Mesendoderm (in vitro differentiated cells): Measurements from ENCODE around the gene GAS2L1.
A peak's percentile ranks its signal among the peaks of the same experiment; 100 is the strongest.

Experiments
- DNase-seq: peaks from one replicate; pipeline ENCODE4 v3.0.0; 2013
- H2AK5ac ChIP-seq: 2 replicates; pipeline ENCODE4 v1.6.1; 2013; ENCODE audit warnings: low read length, inconsistent platforms
- H2BK120ac ChIP-seq: 2 replicates; pipeline ENCODE4 v1.6.1; 2013; ENCODE audit warnings: low read depth, mild to moderate bottlenecking, low read length, moderate library complexity, mixed read lengths
- H2BK15ac ChIP-seq: replicated peaks from 2 replicates; pipeline ENCODE4 v1.6.1; 2013; ENCODE audit warnings: low read depth, mild to moderate bottlenecking, moderate library complexity
- H2BK5ac ChIP-seq: 2 replicates; pipeline ENCODE4 v1.6.1; 2013; ENCODE audit warnings: low read length, inconsistent platforms
- H3K18ac ChIP-seq: 2 replicates; pipeline ENCODE4 v1.6.1; 2013; ENCODE audit warnings: mild to moderate bottlenecking, low read length, mixed read lengths
- H3K23ac ChIP-seq: one replicate; pipeline ENCODE4 v1.6.1; 2013; ENCODE audit warnings: low read length
- H3K27ac ChIP-seq: 2 replicates; pipeline ENCODE4 v1.5.1; 2013; ENCODE audit warnings: low read depth, mild to moderate bottlenecking, inconsistent platforms, low read length, moderate library complexity
- H3K27me3 ChIP-seq: 2 replicates; pipeline ENCODE4 v1.6.1; 2013; ENCODE audit warnings: low read length, control low read depth, mild to moderate bottlenecking, inconsistent platforms; ENCODE audit not compliant: insufficient read depth, poor library complexity
- H3K36me3 ChIP-seq: 2 replicates; pipeline ENCODE4 v1.6.1; 2013; ENCODE audit warnings: low read length, inconsistent platforms; ENCODE audit not compliant: control insufficient read depth, insufficient read depth
- H3K4ac ChIP-seq: one replicate; pipeline ENCODE4 v1.6.1; 2013; ENCODE audit warnings: low read depth, mild to moderate bottlenecking, low read length, moderate library complexity
- H3K4me1 ChIP-seq: 2 replicates; pipeline ENCODE4 v1.6.1; 2013; ENCODE audit warnings: low read depth, low read length, inconsistent platforms; ENCODE audit not compliant: control insufficient read depth
- H3K4me2 ChIP-seq: 2 replicates; pipeline ENCODE4 v1.6.1; 2013; ENCODE audit warnings: low read length
- H3K4me3 ChIP-seq: 2 replicates; pipeline ENCODE4 v1.5.1; 2013; ENCODE audit warnings: mild to moderate bottlenecking, low read length
- H3K56ac ChIP-seq: one replicate; pipeline ENCODE4 v1.6.1; 2013; ENCODE audit warnings: low read length
- H3K79me1 ChIP-seq: 2 replicates; pipeline ENCODE4 v1.6.1; 2013; ENCODE audit warnings: low read length, inconsistent platforms
- H3K79me2 ChIP-seq: 2 replicates; pipeline ENCODE4 v1.6.1; 2013; ENCODE audit warnings: mild to moderate bottlenecking, low read length; ENCODE audit not compliant: control insufficient read depth, insufficient read depth
- H3K9ac ChIP-seq: 2 replicates; pipeline ENCODE4 v1.6.1; 2013; ENCODE audit warnings: low read length, inconsistent platforms
- H4K5ac ChIP-seq: one replicate; pipeline ENCODE4 v1.6.1; 2013; ENCODE audit warnings: low read length
- H4K8ac ChIP-seq: one replicate; pipeline ENCODE4 v1.6.1; 2013; ENCODE audit warnings: low read depth, mild to moderate bottlenecking, control low read depth, low read length, moderate library complexity
- WGBS: extraction: QIAGEN DNeasy Blood & Tissue Kit; methylation state at CpG from one replicate; pipeline ENCODE4 v1.1.7; 2013; ENCODE audit warnings: low lambda C conversion rate, missing lambda C conversion rate; ENCODE audit not compliant: insufficient coverage; ENCODE audit errors: extremely low coverage; 5-methylcytosine and 5-hydroxymethylcytosine counted together

The GAS2L1 gene

GRCh38 chr22:29316141-29316828 lies 9.8 kb downstream of the GAS2L1 start:
- no peak overlapping the region for H3K4me3 ChIP-seq
- H3K36me3 ChIP-seq, result no peaks in the 10 kb centered on the region
- H3K79me1 ChIP-seq, result no peaks in the 10 kb centered on the region
- no peak overlapping the region for H3K4ac ChIP-seq
- H3K27ac ChIP-seq, result no peak overlapping the region
- H3K27me3 ChIP-seq, result peaks cover 12% of the 10 kb centered on the region
- no peaks in the 10 kb centered on the region for H3K79me2 ChIP-seq
- H4K5ac ChIP-seq, result no peak overlapping the region
- no peak overlapping the region for H3K9ac ChIP-seq
- H2BK5ac ChIP-seq, result no peak overlapping the region
- H3K23ac ChIP-seq, result no peak overlapping the region
- H2BK15ac ChIP-seq, result no peak overlapping the region
- no peaks in the 10 kb centered on the region for H3K4me1 ChIP-seq
- no peak overlapping the region for H2AK5ac ChIP-seq
- WGBS, result no CpG with 5 or more reads among the region's 18 CpGs
- H3K56ac ChIP-seq, result peak overlapping the region; percentile 54
- no peak overlapping the region for H2BK120ac ChIP-seq
- H3K18ac ChIP-seq, result peak overlapping the region; percentile 19
- no peak for DNase-seq
- H3K4me2 ChIP-seq, result no peak overlapping the region
- no peak overlapping the region for H4K8ac ChIP-seq

- Histone ChIP-seq H4K5ac (no peak overlapping the region), H2BK120ac (no peak overlapping the region), H3K4ac (no peak overlapping the region), H3K4me2 (no peak overlapping the region), H2BK15ac (no peak overlapping the region), H3K18ac (no peak overlapping the region), H3K27me3 (peaks cover 12% of the 10 kb centered on the region), H3K4me1 (no peaks in the 10 kb centered on the region), H3K27ac (no peak overlapping the region), H3K79me2 (no peaks in the 10 kb centered on the region), H2BK5ac (no peak overlapping the region), H2AK5ac (no peak overlapping the region), H3K56ac (no peak overlapping the region), H4K8ac (no peak overlapping the region), H3K23ac (no peak overlapping the region), H3K79me1 (no peaks in the 10 kb centered on the region), H3K9ac (no peak overlapping the region), H3K36me3 (no peaks in the 10 kb centered on the region), H3K4me3 (no peak overlapping the region)
- no CpG with 5 or more reads among the region's 18 CpGs for WGBS
- DNase-seq, result no peak
Observed at GRCh38 chr22:29317827-29318454, 11.5 kb downstream of the GAS2L1 start.

GRCh38 chr22:29319072-29319471 lies 12.6 kb downstream of the GAS2L1 start:
- Histone ChIP-seq H3K4ac (no peak overlapping the region), H2AK5ac (no peak overlapping the region), H3K27me3 (peaks cover 7% of the 10 kb centered on the region), H3K79me2 (no peaks in the 10 kb centered on the region), H3K4me2 (no peak overlapping the region), H2BK15ac (no peak overlapping the region), H3K23ac (no peak overlapping the region), H3K56ac (no peak overlapping the region), H3K36me3 (no peaks in the 10 kb centered on the region), H3K9ac (no peak overlapping the region), H2BK120ac (no peak overlapping the region), H3K79me1 (no peaks in the 10 kb centered on the region), H4K8ac (no peak overlapping the region), H3K18ac (no peak overlapping the region), H3K27ac (no peak overlapping the region), H2BK5ac (no peak overlapping the region), H3K4me3 (no peak overlapping the region), H3K4me1 (no peaks in the 10 kb centered on the region), H4K5ac (no peak overlapping the region)
- WGBS, result no CpG with 5 or more reads among the region's 2 CpGs
- no peak for DNase-seq

- H4K8ac ChIP-seq, result no peak overlapping the region
- peak; percentile 11 for DNase-seq
- WGBS, result no CpG with 5 or more reads among the region's 1 CpG
- no peak overlapping the region for H2BK5ac ChIP-seq
- H3K4me2 ChIP-seq, result no peak overlapping the region
- no peaks in the 10 kb centered on the region for H3K79me2 ChIP-seq
- H3K56ac ChIP-seq, result no peak overlapping the region
- H3K4me1 ChIP-seq, result no peaks in the 10 kb centered on the region
- no peak overlapping the region for H3K27ac ChIP-seq
- no peak overlapping the region for H3K18ac ChIP-seq
- no peaks in the 10 kb centered on the region for H3K36me3 ChIP-seq
- no peak overlapping the region for H2AK5ac ChIP-seq
- H2BK120ac ChIP-seq, result no peak overlapping the region
- no peak overlapping the region for H3K4me3 ChIP-seq
- no peak overlapping the region for H4K5ac ChIP-seq
- no peak overlapping the region for H3K9ac ChIP-seq
- no peaks in the 10 kb centered on the region for H3K27me3 ChIP-seq
- H3K79me1 ChIP-seq, result no peaks in the 10 kb centered on the region
- no peak overlapping the region for H3K23ac ChIP-seq
- no peak overlapping the region for H2BK15ac ChIP-seq
- H3K4ac ChIP-seq, result no peak overlapping the region
Observed at GRCh38 chr22:29320546-29320945, 14.1 kb downstream of the GAS2L1 start.

- no peaks in the 10 kb centered on the region for H3K36me3 ChIP-seq
Observed at GRCh38 chr22:29323641-29324040, 17.2 kb downstream of the GAS2L1 start.

GRCh38 chr22:29325356-29325755 lies 18.9 kb downstream of the GAS2L1 start:
- DNase-seq, result no peak
- no peaks in the 10 kb centered on the region for H3K79me1 ChIP-seq
- no peak overlapping the region for H3K18ac ChIP-seq
- no peak overlapping the region for H2AK5ac ChIP-seq
- H3K4me2 ChIP-seq, result no peak overlapping the region
- no peak overlapping the region for H3K9ac ChIP-seq
- H2BK120ac ChIP-seq, result no peak overlapping the region
- H3K79me2 ChIP-seq, result no peaks in the 10 kb centered on the region
- H3K36me3 ChIP-seq, result peaks cover 2% of the 10 kb centered on the region
- H4K5ac ChIP-seq, result no peak overlapping the region
- no peak overlapping the region for H3K4me3 ChIP-seq
- no peak overlapping the region for H3K23ac ChIP-seq
- H3K56ac ChIP-seq, result no peak overlapping the region
- no peak overlapping the region for H2BK15ac ChIP-seq
- H3K27me3 ChIP-seq, result no peaks in the 10 kb centered on the region
- no peak overlapping the region for H3K4ac ChIP-seq
- H4K8ac ChIP-seq, result no peak overlapping the region
- H3K4me1 ChIP-seq, result no peaks in the 10 kb centered on the region
- no peak overlapping the region for H2BK5ac ChIP-seq
- H3K27ac ChIP-seq, result no peak overlapping the region
- no CpG with 5 or more reads among the region's 8 CpGs for WGBS

More at GRCh38 chr22:29323641-29324040, 17.2 kb downstream of the GAS2L1 start:
- Histone ChIP-seq H3K18ac (no peak overlapping the region), H3K79me1 (no peaks in the 10 kb centered on the region), H3K4ac (no peak overlapping the region), H3K56ac (no peak overlapping the region), H4K8ac (no peak overlapping the region), H3K27me3 (no peaks in the 10 kb centered on the region), H2BK15ac (no peak overlapping the region), H3K27ac (no peak overlapping the region), H2BK5ac (no peak overlapping the region), H3K4me2 (no peak overlapping the region), H3K4me1 (no peaks in the 10 kb centered on the region), H2BK120ac (no peak overlapping the region), H3K9ac (no peak overlapping the region), H3K23ac (no peak overlapping the region), H3K4me3 (no peak overlapping the region), H2AK5ac (no peak overlapping the region), H3K79me2 (no peaks in the 10 kb centered on the region), H4K5ac (no peak overlapping the region)
- no peak for DNase-seq
